Measurements from ENCODE around the gene CNBD2. TPM values are rescaled to one million over a fixed set of nuclear protein-coding genes. Genes with fewer than 3 reads are reported as not detected.
"Not testable (repeated sequence)": the region's sequence is repeated elsewhere in the genome, so short reads cannot be mapped to it uniquely, and the experiment has no call there.

CNBD2 gene
- total and polyA plus RNA-seq, 2 donors: 1.9 to 8.6 TPM

DNA sequence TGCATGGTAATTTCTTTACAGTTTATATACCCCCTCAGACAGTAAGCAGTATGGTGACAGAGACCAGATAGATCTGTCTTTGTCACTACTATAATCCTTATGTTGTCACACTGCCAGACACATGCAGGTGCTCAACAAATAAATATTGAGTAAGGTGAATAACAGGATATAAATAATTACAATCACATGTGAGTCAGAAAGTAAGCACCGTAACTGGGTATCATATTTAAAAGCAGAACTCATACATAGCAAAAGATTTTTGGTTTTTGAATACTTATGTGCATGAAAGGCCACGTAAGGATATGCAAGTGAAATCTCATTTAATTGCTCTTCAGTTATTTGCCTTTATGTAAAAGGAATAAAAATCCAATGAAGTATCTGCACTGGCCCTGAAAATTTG, 17.4 kb downstream of the CNBD2 start:
- WGBS: 74% methylated on average over 2 of the region's 2 CpGs
- no peak for DNase-seq (ENCODE audit: extremely low spot score)
- H3K4me3 ChIP-seq (ENCODE audit: low read depth, low read length): no peak overlapping the region
- no peaks in the 10 kb centered on the region for H3K36me3 ChIP-seq (ENCODE audit: insufficient read depth)
- H3K27ac ChIP-seq (ENCODE audit: low read depth): no peak overlapping the region
- H3K4me1 ChIP-seq (ENCODE audit: insufficient read depth): no peaks in the 10 kb centered on the region

DNA sequence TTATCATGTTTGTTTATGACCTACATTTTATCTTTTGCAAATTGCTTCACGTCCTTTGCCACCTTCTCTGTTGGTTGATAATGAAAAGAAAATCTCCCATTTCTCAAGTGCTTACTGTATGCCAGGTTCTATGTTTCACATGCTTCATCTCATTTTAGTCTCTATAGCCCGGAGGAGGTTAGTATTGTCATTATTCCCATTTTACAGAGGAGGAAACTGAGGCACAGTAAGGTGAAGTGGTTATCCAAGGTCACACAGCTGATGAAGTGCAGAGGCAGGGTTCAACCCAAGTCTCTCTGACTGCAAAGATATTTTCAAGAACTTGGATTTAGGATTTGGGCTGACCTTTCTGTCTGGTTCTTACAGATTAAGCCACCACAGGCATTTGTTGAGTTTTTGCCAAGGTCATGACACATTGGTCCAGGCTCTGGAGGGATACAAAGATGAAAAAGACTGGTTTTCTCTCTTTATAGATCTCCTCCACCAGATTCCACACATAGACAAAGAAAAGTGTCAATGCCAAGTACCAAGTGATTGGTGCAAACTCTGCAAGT, 20.6 kb downstream of the CNBD2 start:
- no peaks in the 10 kb centered on the region for H3K36me3 ChIP-seq (ENCODE audit: insufficient read depth)
- H3K4me1 ChIP-seq (ENCODE audit: insufficient read depth): no peaks in the 10 kb centered on the region
- WGBS: 82% methylated on average over 2 of the region's 2 CpGs
- DNase-seq (ENCODE audit: extremely low spot score): no peak
- no peak overlapping the region for H3K27ac ChIP-seq (ENCODE audit: low read depth)
- no peak overlapping the region for H3K4me3 ChIP-seq (ENCODE audit: low read depth, low read length)

DNA sequence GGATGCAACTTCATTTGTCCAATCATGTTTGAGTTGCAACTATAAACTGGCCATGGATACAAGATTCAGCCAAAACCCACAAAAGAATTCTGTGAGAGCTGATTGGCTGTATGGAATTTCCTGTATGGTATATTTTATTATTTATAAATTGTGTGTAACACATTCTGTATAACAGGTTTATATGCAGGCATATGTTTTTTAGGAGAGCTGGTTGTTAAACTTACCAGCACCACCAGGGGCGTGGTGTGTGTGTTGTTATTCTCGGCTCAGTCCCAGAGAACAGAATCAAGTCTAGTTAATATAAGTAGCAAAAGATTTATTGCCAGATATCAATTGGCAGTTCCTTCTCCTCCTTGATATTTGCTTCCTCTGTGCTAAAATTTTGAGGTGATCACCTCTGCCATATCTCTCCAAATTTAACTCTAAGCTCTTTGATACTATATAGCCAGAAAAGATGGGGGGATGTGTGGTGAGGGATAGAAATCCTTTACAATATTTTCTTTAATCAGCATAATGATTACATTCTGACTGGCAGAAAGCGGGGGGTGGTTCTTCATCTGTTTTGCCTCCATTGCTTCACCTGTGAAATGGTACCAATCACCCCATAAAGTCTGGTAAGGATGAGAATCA, 22.9 kb downstream of the CNBD2 start:
- H3K36me3 ChIP-seq (ENCODE audit: insufficient read depth): no peaks in the 10 kb centered on the region
- H3K4me1 ChIP-seq (ENCODE audit: insufficient read depth): no peaks in the 10 kb centered on the region
- H3K27ac ChIP-seq (ENCODE audit: low read depth): no peak overlapping the region
- H3K4me3 ChIP-seq (ENCODE audit: low read depth, low read length): no peak overlapping the region
- 29% methylated on average over 3 of the region's 3 CpGs for WGBS
- no peak for DNase-seq (ENCODE audit: extremely low spot score)

DNA sequence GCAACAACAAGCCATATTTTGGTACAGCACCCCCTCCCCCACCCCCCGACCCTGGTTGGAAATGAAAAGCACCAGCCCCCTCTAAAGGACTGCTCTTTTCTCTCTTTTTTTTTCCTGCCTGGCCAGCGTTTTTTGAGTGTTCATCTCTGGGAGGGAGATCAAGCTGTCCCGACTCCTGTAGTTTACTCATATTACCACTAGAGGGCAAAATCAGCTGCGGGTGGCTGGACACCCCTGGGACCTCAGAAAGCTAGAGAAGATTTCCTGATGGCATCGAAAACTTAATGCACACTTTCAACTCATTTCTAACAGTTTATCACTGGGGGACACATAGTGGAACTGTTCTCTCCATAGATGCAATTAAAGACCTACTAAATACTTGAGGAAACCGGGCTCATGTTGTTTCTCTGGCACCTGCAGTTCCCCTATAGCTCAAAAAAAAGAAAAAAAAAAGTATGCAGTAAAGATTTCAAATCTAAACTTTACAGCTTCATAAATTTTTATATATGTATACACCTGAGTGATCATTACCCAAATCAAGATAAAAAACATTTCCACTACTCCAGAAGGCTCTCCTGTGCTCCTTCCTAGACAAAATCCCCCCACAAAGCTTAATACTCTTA, 24.4 kb downstream of the CNBD2 start:
- H3K4me1 ChIP-seq (ENCODE audit: insufficient read depth): no peaks in the 10 kb centered on the region
- under 1% methylated on average over 6 of the region's 6 CpGs for WGBS
- DNase-seq (ENCODE audit: extremely low spot score): peak; percentile 64
- H3K27ac ChIP-seq (ENCODE audit: low read depth): no peak overlapping the region
- no peaks in the 10 kb centered on the region for H3K36me3 ChIP-seq (ENCODE audit: insufficient read depth)
- no peak overlapping the region for H3K4me3 ChIP-seq (ENCODE audit: low read depth, low read length)

DNA sequence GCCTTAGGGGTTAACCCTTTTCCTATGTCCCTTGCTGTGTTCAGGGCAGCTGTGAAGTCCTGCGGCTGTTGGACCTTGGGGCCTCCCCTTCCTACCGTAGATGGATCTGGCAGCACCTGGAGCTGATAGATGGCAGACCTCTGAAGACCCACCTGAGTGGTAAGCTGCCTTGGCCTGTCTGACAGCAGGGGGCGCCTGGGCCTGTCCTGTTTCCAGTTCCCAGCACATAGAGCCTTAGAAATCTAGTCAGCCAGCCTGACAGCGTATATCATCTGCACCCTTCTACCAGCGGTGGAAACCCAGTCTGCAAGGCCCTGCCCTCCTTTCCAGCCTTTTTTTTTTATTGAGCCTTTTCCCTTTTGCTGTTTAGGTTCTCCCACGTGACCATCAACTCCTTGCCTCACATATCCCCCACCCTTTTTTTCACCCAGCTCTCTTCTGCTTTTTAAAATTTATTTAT, 26.6 kb downstream of the CNBD2 start:
- WGBS: 7% methylated on average over 6 of the region's 6 CpGs
- Histone ChIP-seq H3K36me3 (ENCODE audit: insufficient read depth) (no peaks in the 10 kb centered on the region), H3K27ac (ENCODE audit: low read depth) (no peak overlapping the region), H3K4me1 (ENCODE audit: insufficient read depth) (no peaks in the 10 kb centered on the region), H3K4me3 (ENCODE audit: low read depth, low read length) (no peak overlapping the region)
- DNase-seq (ENCODE audit: extremely low spot score): peak; percentile 28

DNA sequence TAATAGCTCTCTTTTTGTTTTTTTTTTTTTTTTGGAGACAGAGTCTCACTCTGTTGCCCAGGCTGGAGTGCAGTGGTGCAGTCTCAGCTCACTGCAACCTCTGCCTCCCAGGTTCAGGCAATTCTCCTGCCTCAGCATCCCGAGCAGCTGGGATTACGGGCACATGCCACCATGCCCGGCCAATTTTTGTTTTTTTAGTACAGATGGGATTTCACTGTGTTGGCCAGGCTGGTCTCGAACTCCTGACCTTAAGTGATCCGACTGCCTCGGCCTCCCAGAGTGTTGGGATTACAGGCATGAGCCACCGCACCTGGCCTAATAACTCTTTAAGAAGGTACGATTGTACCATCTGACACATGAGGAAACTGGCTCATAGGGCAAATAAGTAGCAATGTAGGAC, 28.1 kb downstream of the CNBD2 start:
- WGBS: 95% methylated on average over 8 of the region's 8 CpGs
- not testable (repeated sequence) for H3K4me3 ChIP-seq (ENCODE audit: low read depth, low read length); H3K4me1 ChIP-seq (ENCODE audit: insufficient read depth); H3K36me3 ChIP-seq (ENCODE audit: insufficient read depth); H3K27ac ChIP-seq (ENCODE audit: low read depth); DNase-seq (ENCODE audit: extremely low spot score)

DNA sequence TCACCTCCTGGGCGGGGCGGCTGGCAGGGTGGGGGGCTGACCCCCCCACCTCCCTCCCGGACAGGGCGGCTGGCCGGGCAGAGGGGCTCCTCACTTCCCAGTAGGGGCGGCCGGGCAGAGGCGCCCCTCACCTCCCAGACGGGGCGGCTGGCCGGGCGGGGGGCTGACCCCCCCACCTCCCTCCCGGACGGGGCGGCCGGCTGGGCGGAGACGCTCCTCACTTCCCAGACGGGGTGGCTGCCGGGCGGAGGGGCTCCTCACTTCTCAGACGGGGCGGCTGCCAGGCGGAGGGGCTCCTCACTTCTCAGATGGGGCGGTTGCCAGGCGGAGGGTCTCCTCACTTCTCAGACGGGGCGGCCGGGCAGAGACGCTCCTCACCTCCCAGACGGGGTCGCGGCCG, 32.9 kb downstream of the CNBD2 start:
- not testable (repeated sequence) for H3K36me3 ChIP-seq (ENCODE audit: insufficient read depth); H3K27ac ChIP-seq (ENCODE audit: low read depth); H3K4me3 ChIP-seq (ENCODE audit: low read depth, low read length); H3K4me1 ChIP-seq (ENCODE audit: insufficient read depth); DNase-seq (ENCODE audit: extremely low spot score)
- WGBS: 97% methylated on average over 23 of the region's 34 CpGs

DNA sequence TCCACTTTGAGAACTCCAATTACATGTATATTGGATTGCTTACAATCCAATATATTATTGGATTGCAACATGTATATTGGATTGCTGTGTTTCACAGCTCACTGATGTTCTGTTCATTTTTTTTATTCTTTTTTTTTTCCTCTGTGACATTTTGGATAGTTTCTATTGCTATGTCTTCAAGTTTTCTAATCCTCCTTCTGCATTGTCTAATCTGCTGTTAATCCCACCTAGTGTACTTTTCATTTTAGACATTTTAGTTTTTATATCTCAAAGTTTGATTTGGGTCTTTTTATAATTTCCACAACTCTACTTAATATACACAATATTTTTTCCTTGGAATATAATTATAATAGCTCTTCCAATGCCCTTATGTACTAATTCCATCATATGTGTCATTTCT, 34.5 kb downstream of the CNBD2 start:
- H3K36me3 ChIP-seq (ENCODE audit: insufficient read depth): no peaks in the 10 kb centered on the region
- no peak overlapping the region for H3K27ac ChIP-seq (ENCODE audit: low read depth)
- DNase-seq (ENCODE audit: extremely low spot score): no peak
- no peak overlapping the region for H3K4me3 ChIP-seq (ENCODE audit: low read depth, low read length)
- no peaks in the 10 kb centered on the region for H3K4me1 ChIP-seq (ENCODE audit: insufficient read depth)

DNA sequence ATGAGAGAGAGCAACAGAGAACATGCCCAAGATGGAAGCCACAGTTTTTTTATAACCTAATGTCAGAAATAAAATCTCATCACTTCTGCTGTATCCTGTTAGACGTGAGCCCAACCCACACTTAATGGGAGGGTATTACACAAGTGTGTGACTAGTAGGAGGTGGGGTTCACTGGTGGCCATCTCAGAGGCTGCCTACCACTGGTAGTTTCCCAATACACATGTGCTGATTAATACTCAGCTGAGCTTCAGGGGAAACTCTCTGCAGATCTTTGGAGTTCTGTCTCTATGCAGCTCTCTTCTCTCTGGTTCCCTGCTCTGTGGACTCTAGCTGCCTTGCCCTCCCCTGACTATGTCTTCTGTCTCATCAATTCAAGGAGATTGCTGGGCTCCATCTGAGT, 35.7 kb downstream of the CNBD2 start:
- DNase-seq (ENCODE audit: extremely low spot score): no peak
- 88% methylated on average over 1 of the region's 1 CpG for WGBS
- H3K27ac ChIP-seq (ENCODE audit: low read depth): no peak overlapping the region
- no peaks in the 10 kb centered on the region for H3K4me1 ChIP-seq (ENCODE audit: insufficient read depth)
- H3K36me3 ChIP-seq (ENCODE audit: insufficient read depth): no peaks in the 10 kb centered on the region
- H3K4me3 ChIP-seq (ENCODE audit: low read depth, low read length): no peak overlapping the region

DNA sequence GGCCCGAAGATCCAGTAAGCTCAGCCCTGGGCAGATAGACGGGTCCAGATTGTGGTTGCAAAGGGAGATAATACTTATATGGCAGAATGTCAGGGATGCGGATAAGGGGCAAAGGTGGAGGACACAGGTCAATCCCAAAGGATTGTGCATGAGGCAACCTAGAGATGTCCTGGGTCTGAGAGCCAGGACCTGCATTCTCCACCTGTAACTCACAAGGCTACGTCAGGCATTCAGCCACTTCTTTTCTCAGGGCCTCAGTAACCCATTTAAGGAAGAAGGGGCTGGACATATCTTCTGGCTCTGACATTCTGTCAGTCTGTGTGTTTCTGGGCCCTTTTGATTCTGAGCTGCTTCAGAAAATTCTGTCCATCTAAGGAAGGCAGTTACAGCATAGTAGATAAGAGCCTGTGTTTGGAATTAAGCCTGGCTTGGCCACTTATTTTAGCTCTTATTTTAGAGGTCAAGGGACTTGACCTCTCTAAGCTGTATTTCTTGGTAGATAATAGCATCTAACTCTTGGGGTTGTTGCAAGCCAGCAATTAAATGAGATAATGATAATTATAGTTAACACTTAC, 40.2 kb downstream of the CNBD2 start:
- H3K4me1 ChIP-seq (ENCODE audit: insufficient read depth): no peaks in the 10 kb centered on the region
- DNase-seq (ENCODE audit: extremely low spot score): no peak
- H3K4me3 ChIP-seq (ENCODE audit: low read depth, low read length): no peak overlapping the region
- WGBS: 90% methylated on average over 4 of the region's 4 CpGs
- H3K36me3 ChIP-seq (ENCODE audit: insufficient read depth): no peaks in the 10 kb centered on the region
- H3K27ac ChIP-seq (ENCODE audit: low read depth): no peak overlapping the region

DNA sequence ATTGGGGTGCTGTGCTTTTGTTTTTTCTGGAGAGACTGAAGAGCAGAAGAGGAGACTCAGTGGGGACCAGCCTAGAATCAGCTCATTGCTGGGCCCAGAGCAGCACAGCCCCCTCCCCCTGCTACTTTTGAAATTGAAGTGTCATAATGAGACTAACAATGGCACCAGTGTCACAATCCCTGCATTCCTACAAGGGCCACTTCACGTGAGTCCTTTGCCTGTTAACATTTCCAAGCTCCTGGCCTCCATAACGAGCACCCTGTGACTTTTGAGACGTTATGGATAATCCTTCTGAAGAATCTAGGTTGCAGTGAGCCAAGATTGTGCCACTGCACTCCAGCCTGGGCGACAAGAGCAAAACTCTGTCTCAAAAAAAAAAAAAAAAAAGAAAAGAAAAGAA, 41.7 kb downstream of the CNBD2 start:
- no peak for DNase-seq (ENCODE audit: extremely low spot score)
- H3K27ac ChIP-seq (ENCODE audit: low read depth): no peak overlapping the region

DNA sequence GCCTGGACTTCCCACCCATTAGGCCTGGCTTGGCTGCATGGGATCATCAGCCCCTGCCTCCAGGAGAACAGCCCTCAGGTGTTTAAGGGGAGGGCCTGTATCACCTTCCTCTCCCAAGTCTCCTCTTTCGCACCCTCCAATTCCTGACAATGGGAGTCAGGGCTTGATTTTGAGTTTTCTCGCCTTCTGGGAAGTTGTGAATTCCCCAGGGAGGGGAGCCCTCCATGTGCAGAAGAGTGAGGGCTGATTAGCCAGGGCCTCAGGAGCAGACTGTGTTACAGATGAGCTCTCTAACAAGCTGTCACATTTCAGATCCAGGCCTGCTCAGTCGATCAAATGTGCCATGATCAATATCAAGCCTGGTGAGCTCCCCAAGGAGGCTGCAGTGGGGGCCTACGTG, 42.4 kb downstream of the CNBD2 start:
- H3K27ac ChIP-seq (ENCODE audit: low read depth): no peak overlapping the region
- WGBS: 82% methylated on average over 4 of the region's 4 CpGs
- H3K36me3 ChIP-seq (ENCODE audit: insufficient read depth): no peaks in the 10 kb centered on the region
- H3K4me1 ChIP-seq (ENCODE audit: insufficient read depth): no peaks in the 10 kb centered on the region
- no peak overlapping the region for H3K4me3 ChIP-seq (ENCODE audit: low read depth, low read length)
- DNase-seq (ENCODE audit: extremely low spot score): no peak

More for the DNA sequence above, 41.7 kb downstream of the CNBD2 start:
- WGBS: 64% methylated on average over 4 of the region's 4 CpGs
- Histone ChIP-seq H3K4me3 (ENCODE audit: low read depth, low read length) (no peak overlapping the region), H3K36me3 (ENCODE audit: insufficient read depth) (no peaks in the 10 kb centered on the region), H3K4me1 (ENCODE audit: insufficient read depth) (no peaks in the 10 kb centered on the region)

DNA sequence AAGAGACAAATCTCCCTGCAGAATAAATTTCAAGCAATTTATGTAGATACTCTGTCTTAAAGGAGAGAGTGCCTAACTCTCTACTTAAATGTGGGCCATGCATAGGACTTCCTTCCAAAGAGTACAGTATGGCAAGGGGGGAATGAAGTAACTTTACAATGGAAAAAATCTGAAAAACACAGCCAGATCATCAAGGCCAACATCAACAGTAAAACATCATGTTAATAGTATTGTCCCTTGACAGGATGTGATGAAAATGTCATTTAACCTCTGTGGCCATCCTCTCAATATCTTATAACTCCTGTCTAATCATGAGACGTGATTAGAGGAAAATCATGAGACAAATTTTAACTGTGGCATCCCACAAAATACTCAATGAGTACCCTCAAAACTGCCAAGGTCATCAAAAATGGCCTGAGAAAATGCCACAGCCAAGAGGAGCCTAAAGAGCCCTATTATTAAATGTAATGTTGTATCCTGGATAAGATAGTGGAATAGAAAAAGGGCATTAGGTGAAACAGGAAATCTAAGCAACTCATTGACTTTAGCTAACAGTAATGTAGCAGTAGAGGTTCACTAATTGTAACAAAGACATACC, 47.5 kb downstream of the CNBD2 start:
- Histone ChIP-seq H3K4me1 (ENCODE audit: insufficient read depth) (no peaks in the 10 kb centered on the region), H3K4me3 (ENCODE audit: low read depth, low read length) (no peak overlapping the region), H3K27ac (ENCODE audit: low read depth) (no peak overlapping the region), H3K36me3 (ENCODE audit: insufficient read depth) (peaks cover 2% of the 10 kb centered on the region)
- DNase-seq (ENCODE audit: extremely low spot score): no peak
- WGBS: 96% methylated on average over 1 of the region's 1 CpG

Data from urinary bladder (tissue), 4 donors.